Measurements from ENCODE around the gene PRKCE.

PRKCE gene

GRCh38 chr2:45614871-45615415 is 36.5 kb upstream of the PRKCE start:
- Histone ChIP-seq H3K4me1 (peaks cover 0 to 20% (median 8%) of the 10 kb centered on the region in 4 donors), H3K27ac (peak overlapping the region in 1 of 2 donors; percentile 12), H3K36me3 (no peaks in the 10 kb centered on the region), H3K4me3 (no peak overlapping the region), H3K9me3 (no peaks in the 10 kb centered on the region), H3K27me3 (no peaks in the 10 kb centered on the region)
- TF ChIP-seq CTCF (IDR thresholded peaks at IDR 0.05): no peak
- DNase-seq: no peak
- intact Hi-C loops (cut with DNase I; ENCODE audit: low total_unique reads): no loop called here

GRCh38 chr2:45616658-45617411 is 34.6 kb upstream of the PRKCE start:
- no peak for DNase-seq

GRCh38 chr2:45617496-45617895 is 34.0 kb upstream of the PRKCE start:
- no peak for TF ChIP-seq CTCF (IDR thresholded peaks at IDR 0.05)
- intact Hi-C loops (cut with DNase I; ENCODE audit: low total_unique reads): no loop called here
- Histone ChIP-seq H3K36me3 (no peaks in the 10 kb centered on the region), H3K4me3 (no peak overlapping the region), H3K9me3 (no peaks in the 10 kb centered on the region), H3K27ac (no peak overlapping the region), H3K4me1 (peaks cover 0 to 8% (median 0%) of the 10 kb centered on the region in 4 donors), H3K27me3 (no peaks in the 10 kb centered on the region)
- no peak for DNase-seq

More at GRCh38 chr2:45616658-45617411, 34.6 kb upstream of the PRKCE start:
- Histone ChIP-seq H3K27me3 (no peaks in the 10 kb centered on the region), H3K27ac (no peak overlapping the region), H3K36me3 (no peaks in the 10 kb centered on the region), H3K9me3 (no peaks in the 10 kb centered on the region), H3K4me1 (peaks cover 0 to 9% (median 0%) of the 10 kb centered on the region in 4 donors), H3K4me3 (no peak overlapping the region)
- intact Hi-C loops (cut with DNase I; ENCODE audit: low total_unique reads): no loop called here
- TF ChIP-seq CTCF (IDR thresholded peaks at IDR 0.05): no peak

DNA sequence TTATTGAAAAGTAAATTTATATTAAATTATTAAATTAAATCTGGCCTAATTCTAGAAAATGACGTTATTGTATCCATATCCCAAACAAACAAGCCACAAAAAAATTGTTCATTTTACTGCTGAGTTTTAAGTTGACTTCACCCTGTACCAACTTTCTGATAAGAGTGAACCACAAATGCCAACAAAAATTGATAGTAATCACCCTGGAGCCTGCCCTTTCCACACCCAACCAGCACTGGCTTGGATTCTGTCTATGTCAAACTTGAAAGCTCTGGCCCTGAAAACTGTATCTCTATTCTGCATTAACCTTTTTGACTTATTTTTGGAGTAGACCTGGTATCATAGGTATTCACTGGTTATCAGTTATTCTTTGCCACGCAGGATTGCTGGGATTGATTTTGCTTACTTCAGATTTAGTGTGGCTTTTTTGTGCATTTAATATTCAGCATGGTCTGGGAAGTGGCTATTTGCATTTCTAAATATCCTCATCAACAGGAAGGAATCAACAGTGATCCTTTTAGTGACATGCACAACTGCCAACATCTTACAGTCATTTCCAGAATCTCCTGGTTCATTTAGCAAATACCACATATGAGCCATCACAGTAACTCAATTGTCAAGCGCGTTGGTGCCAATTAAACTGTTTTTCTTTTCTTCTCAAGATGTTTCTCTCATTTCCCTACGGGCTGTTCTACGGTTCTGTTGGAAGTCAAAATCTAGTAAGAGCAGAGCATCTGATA is 29.0 kb upstream of the PRKCE start:
- H3K4me3 ChIP-seq: no peak overlapping the region
- no peaks in the 10 kb centered on the region for H3K36me3 ChIP-seq
- no peak overlapping the region for H3K27ac ChIP-seq
- H3K4me1 ChIP-seq: no peaks in the 10 kb centered on the region
- DNase-seq: no peak
- no peak for TF ChIP-seq CTCF (IDR thresholded peaks at IDR 0.05)
- no peaks in the 10 kb centered on the region for H3K9me3 ChIP-seq
- intact Hi-C loops (cut with DNase I; ENCODE audit: low total_unique reads): no loop called here
- no peaks in the 10 kb centered on the region for H3K27me3 ChIP-seq

GRCh38 chr2:45623098-45623497 is 28.4 kb upstream of the PRKCE start:
- no peaks in the 10 kb centered on the region for H3K36me3 ChIP-seq
- H3K4me1 ChIP-seq: no peaks in the 10 kb centered on the region
- no peak for TF ChIP-seq CTCF (IDR thresholded peaks at IDR 0.05)
- DNase-seq: no peak
- H3K4me3 ChIP-seq: no peak overlapping the region
- no peaks in the 10 kb centered on the region for H3K27me3 ChIP-seq
- no peaks in the 10 kb centered on the region for H3K9me3 ChIP-seq
- intact Hi-C loops (cut with DNase I; ENCODE audit: low total_unique reads): no loop called here
- H3K27ac ChIP-seq: no peak overlapping the region
